H1 (cell line): ENCODE data around the gene GRIP1. TPM values are rescaled to one million over a fixed set of nuclear protein-coding genes. Genes with fewer than 3 reads are reported as not detected.

ENCODE experiments used
- CTCF ChIA-PET: fragments of 300-600 bp; sonication (Branson Sonifier 250); formaldehyde crosslinking; loops from one replicate; lab custom pipeline; 2021; ENCODE audit not compliant: partially characterized antibody; lab: Charles Lee
- POLR2A ChIA-PET: fragments of 300-600 bp; sonication (Branson Sonifier 250); formaldehyde crosslinking; loops from one replicate; lab custom pipeline; 2021; ENCODE audit warnings: inconsistent platforms; ENCODE audit not compliant: partially characterized antibody; lab: Charles Lee
- DNase-seq, 2 experiments: peaks; one replicate each; pipeline versions ENCODE4 v3.0.0 to v3.0.0-alpha.2; 2010 to 2022; ENCODE audit warnings: low spot score in 2 of 2, low read depth in 1 of 2, mixed read lengths in 1 of 2
- FAIRE-seq: peaks from 2 replicates; lab custom pipeline; 2011; peaks lifted over from hg19 to GRCh38; lab: Jason Lieb, UNC
- H2AFZ ChIP-seq: 2 replicates; pipeline ENCODE4 v1.8.1; 2012; ENCODE audit warnings: low read length, inconsistent platforms
- H2AK5ac ChIP-seq: 2 replicates; pipeline ENCODE4 v1.6.1; 2013; ENCODE audit warnings: low read depth, low read length
- H2BK120ac ChIP-seq: replicated peaks from 2 replicates; pipeline ENCODE3; 2013; ENCODE audit warnings: low read depth, low read length, inconsistent platforms
- H2BK12ac ChIP-seq: 2 replicates; pipeline ENCODE4 v1.6.1; 2013; ENCODE audit warnings: low read depth, low read length
- H2BK15ac ChIP-seq: 2 replicates; pipeline ENCODE4 v1.6.1; 2013; ENCODE audit warnings: low read length
- H2BK20ac ChIP-seq: 2 replicates; pipeline ENCODE4 v1.6.1; 2013; ENCODE audit warnings: low read length
- H2BK5ac ChIP-seq: 2 replicates; pipeline ENCODE4 v1.6.1; 2013; ENCODE audit warnings: low read depth, low read length
- H3K14ac ChIP-seq: 2 replicates; pipeline ENCODE4 v1.6.1; 2013; ENCODE audit warnings: inconsistent platforms; ENCODE audit not compliant: insufficient read length
- H3K18ac ChIP-seq: 2 replicates; pipeline ENCODE4 v1.6.1; 2013; ENCODE audit warnings: low read length; ENCODE audit errors: extremely low read depth
- H3K23ac ChIP-seq: 2 replicates; pipeline ENCODE4 v1.6.1; 2013; ENCODE audit warnings: inconsistent platforms; ENCODE audit not compliant: insufficient read length
- H3K23me2 ChIP-seq: 2 replicates; pipeline ENCODE4 v1.6.1; 2013; ENCODE audit warnings: low read depth, low read length
- H3K27ac ChIP-seq: 2 replicates; pipeline ENCODE4 v1.6.1; 2011; ENCODE audit warnings: low read depth, low read length, inconsistent platforms
- H3K27me3 ChIP-seq, 4 experiments: replicated peaks in 1 of 4; 1 replicate in 1 of 4; 2 replicates in 3 of 4; pipeline versions ENCODE4 v1.6.1 to v1.8.1; 2011 to 2013; ENCODE audit warnings: low read length in 3 of 4, mild to moderate bottlenecking in 3 of 4, inconsistent platforms in 2 of 4, mixed read lengths in 2 of 4, moderate library complexity in 1 of 4; ENCODE audit not compliant: control insufficient read depth in 3 of 4, insufficient read depth in 3 of 4; ENCODE audit errors: extremely low read depth in 1 of 4
- H3K36me3 ChIP-seq, 4 experiments: 2 replicates each; pipeline versions ENCODE4 v1.6.1 to v1.8.1; 2011 to 2013; ENCODE audit warnings: mild to moderate bottlenecking in 4 of 4, low read length in 3 of 4, moderate library complexity in 2 of 4, control low read depth in 1 of 4, inconsistent platforms in 1 of 4; ENCODE audit not compliant: insufficient read depth in 4 of 4, control insufficient read depth in 2 of 4
- H3K4ac ChIP-seq: replicated peaks from 2 replicates; pipeline ENCODE3; 2013; ENCODE audit warnings: low read length, low read depth, mixed read lengths, inconsistent platforms; ENCODE audit not compliant: insufficient read length
- H3K4me1 ChIP-seq, 4 experiments: replicated peaks in 1 of 4; 1 replicate in 1 of 4; 2 replicates in 3 of 4; pipeline versions ENCODE4 v1.6.1 to v1.8.1; 2011 to 2013; ENCODE audit warnings: low read length in 3 of 4, inconsistent platforms in 2 of 4, mixed read lengths in 1 of 4; ENCODE audit not compliant: insufficient read depth in 4 of 4, control insufficient read depth in 3 of 4
- H3K4me2 ChIP-seq, 2 experiments: 2 replicates each; pipeline versions ENCODE4 v1.6.1 to v1.8.1; 2011 to 2013; ENCODE audit warnings: low read depth in 2 of 2, low read length in 2 of 2, control low read depth in 1 of 2, inconsistent platforms in 1 of 2, mild to moderate bottlenecking in 1 of 2; ENCODE audit not compliant: insufficient read depth in 1 of 2
- H3K4me3 ChIP-seq, 4 experiments: fragments of 200-600, 300-600 bp in 1 of 4; sonication (generic), shearing (Covaris generic), sonication (Bioruptor Twin) in 1 of 4; 2 replicates each; pipeline versions ENCODE4 v1.5.1 to v1.8.1; 2011 to 2016; ENCODE audit warnings: low read length in 4 of 4, low read depth in 3 of 4, control low read depth in 2 of 4, inconsistent platforms in 2 of 4, mild to moderate bottlenecking in 2 of 4, mixed read lengths in 1 of 4, moderate library complexity in 1 of 4; ENCODE audit not compliant: insufficient read depth in 2 of 4; ENCODE audit errors: extremely low read depth in 1 of 4
- H3K56ac ChIP-seq: replicated peaks from 2 replicates; pipeline ENCODE3; 2013; ENCODE audit warnings: low read depth, mild to moderate bottlenecking, mixed read lengths, low read length, inconsistent platforms; ENCODE audit not compliant: insufficient read length
- H3K79me1 ChIP-seq: 2 replicates; pipeline ENCODE4 v1.6.1; 2013; ENCODE audit warnings: low read depth, low read length, control low read depth
- H3K79me2 ChIP-seq, 2 experiments: 2 replicates each; pipeline versions ENCODE4 v1.6.1 to v1.8.1; 2012 to 2013; ENCODE audit warnings: low read length in 2 of 2, mild to moderate bottlenecking in 2 of 2, inconsistent platforms in 1 of 2; ENCODE audit not compliant: insufficient read depth in 2 of 2, control insufficient read depth in 1 of 2
- H3K9ac ChIP-seq, 4 experiments: replicated peaks in 1 of 4; 1 replicate in 1 of 4; 2 replicates in 3 of 4; pipeline versions ENCODE4 v1.6.1 to v1.8.1; 2011 to 2013; ENCODE audit warnings: low read depth in 3 of 4, low read length in 3 of 4, control low read depth in 2 of 4, mild to moderate bottlenecking in 2 of 4, moderate library complexity in 2 of 4, inconsistent platforms in 1 of 4; ENCODE audit errors: extremely low read depth in 1 of 4
- H3K9me3 ChIP-seq, 2 experiments: 2 replicates each; pipeline versions ENCODE4 v1.6.1 to v1.8.1; 2012 to 2013; ENCODE audit warnings: mild to moderate bottlenecking in 2 of 2, moderate library complexity in 2 of 2, control low read depth in 1 of 2, inconsistent platforms in 1 of 2, low read depth in 1 of 2, low read length in 1 of 2, mixed read lengths in 1 of 2; ENCODE audit not compliant: insufficient read depth in 2 of 2
- H4K20me1 ChIP-seq, 2 experiments: replicated peaks in 1 of 2; 2 replicates each; pipeline versions ENCODE3 to v1.8.1; 2011 to 2013; ENCODE audit warnings: inconsistent platforms in 2 of 2, low read length in 2 of 2, mild to moderate bottlenecking in 1 of 2; ENCODE audit not compliant: insufficient read depth in 2 of 2, control insufficient read depth in 1 of 2
- H4K5ac ChIP-seq: 2 replicates; pipeline ENCODE4 v1.6.1; 2013; ENCODE audit warnings: low read length, low read depth, mixed read lengths, inconsistent platforms; ENCODE audit not compliant: insufficient read length
- H4K8ac ChIP-seq: 2 replicates; pipeline ENCODE4 v1.8.0; 2013; ENCODE audit warnings: mild to moderate bottlenecking, moderate library complexity, low read length, inconsistent platforms; ENCODE audit not compliant: insufficient read depth; ENCODE audit errors: extremely low read depth
- H4K91ac ChIP-seq: replicated peaks from 2 replicates; pipeline ENCODE3; 2013; ENCODE audit warnings: low read length, mixed read lengths, inconsistent platforms; ENCODE audit not compliant: insufficient read length
- ATF3 ChIP-seq: IDR thresholded peaks from 2 replicates; pipeline ENCODE4 v1.6.1; 2011; ENCODE audit warnings: low read depth, mild to moderate bottlenecking, low read length; ENCODE audit not compliant: insufficient read depth
- CBX5 ChIP-seq: fragments of 300-800, 300-1000 bp; sonication (generic); IDR thresholded peaks from 2 replicates; pipeline ENCODE4 v1.7.1; 2016; ENCODE audit warnings: antibody characterized with exemption, low read length, low read depth
- JUND ChIP-seq: IDR thresholded peaks from 2 replicates; pipeline ENCODE4 v1.6.1; 2011; ENCODE audit warnings: mild to moderate bottlenecking, improper control_type of control experiment, low read length
- KDM1A ChIP-seq: fragments of 200-600, 300-600 bp; sonication (generic); IDR thresholded peaks from 2 replicates; pipeline ENCODE4 v1.7.1; 2016; ENCODE audit warnings: mild to moderate bottlenecking, low read length, borderline replicate concordance
- KDM4A ChIP-seq: IDR thresholded peaks from one replicate; pipeline ENCODE4 v1.7.1; 2012; ENCODE audit warnings: low read depth, mild to moderate bottlenecking, moderate library complexity, low read length, inconsistent platforms; ENCODE audit not compliant: severe bottlenecking
- NRF1 ChIP-seq: IDR thresholded peaks from 2 replicates; pipeline ENCODE4 v1.6.1; 2011; ENCODE audit warnings: mild to moderate bottlenecking, low read depth, low read length, improper control_type of control experiment
- RBBP5 ChIP-seq: IDR thresholded peaks from 2 replicates; pipeline ENCODE4 v1.7.1; 2012; ENCODE audit warnings: low read depth, mild to moderate bottlenecking, inconsistent platforms, low read length, moderate library complexity, borderline replicate concordance
- SP2 ChIP-seq: IDR thresholded peaks from 2 replicates; pipeline ENCODE4 v1.6.1; 2012; ENCODE audit warnings: mild to moderate bottlenecking, low read length, inconsistent platforms
- SP4 ChIP-seq: IDR thresholded peaks from 2 replicates; pipeline ENCODE4 v1.6.1; 2012; ENCODE audit warnings: low read length, inconsistent platforms
- SUZ12 ChIP-seq: fragments of 200-600 bp; sonication (generic); IDR thresholded peaks from 2 replicates; pipeline ENCODE4 v1.6.1; 2012; ENCODE audit warnings: mild to moderate bottlenecking, inconsistent platforms, low read length, moderate library complexity, mixed read lengths
- TCF12 ChIP-seq: IDR thresholded peaks from 2 replicates; pipeline ENCODE4 v1.6.1; 2011; ENCODE audit warnings: low read depth, mild to moderate bottlenecking, low read length
- WGBS, 2 experiments: shearing (Covaris generic) in 1 of 2; methylation state at CpG; one replicate each; pipeline versions ENCODE4 v1.1.6 to v1.1.7; 2013 to 2015; ENCODE audit warnings: low lambda C conversion rate in 2 of 2, mixed read lengths in 2 of 2, inconsistent platforms in 1 of 2, low coverage in 1 of 2, missing lambda C conversion rate in 1 of 2; ENCODE audit not compliant: insufficient replicate concordance in 2 of 2, insufficient coverage in 1 of 2, insufficient read length in 1 of 2; ENCODE audit errors: extremely low coverage in 1 of 2, missing lambda C conversion rate in 1 of 2; 5-methylcytosine and 5-hydroxymethylcytosine counted together
- polyA plus RNA-seq, 7 experiments: library from polyadenylated mRNA; depleted of rRNA in 3 of 7; stranded (reverse) in 5 of 7; unstranded in 2 of 7; fragments of >200 nt in 5 of 7; fragments of 200-250 nt in 2 of 7; gene quantifications; 1 replicate in 5 of 7; 2 replicates in 1 of 7; 4 replicates in 1 of 7; pipeline versions ENCODE4 v1.2.1 to v1.2.3, GENCODE V29; 2011 to 2013; ENCODE audit warnings: missing spikeins in 2 of 7, mixed read lengths in 2 of 7
- total RNA-seq: library from RNA; stranded (reverse); fragmentation: NEBNext Ultra II Directional; extraction: Animal tissue kit (Norgen Biotek cat#: 25700); gene quantifications from 2 replicates; pipeline ENCODE4 v1.2.1, GENCODE V29; 2021

Gene GRIP1
- total and polyA plus RNA-seq, 2 of the 8 experiments (the other 6 are each of a cell fraction or from before 2014, with no cell fraction given): 4.5 to 27.3 TPM

GRCh38 chr12:66636771-66637170 is 42.1 kb downstream of the GRIP1 start:
- CTCF ChIA-PET: interaction anchor here (0.5 to 1.2 kb wide), 3 partner anchors 88 to 359 kb away, joined by 3 read pairs; no protein-coding TSS in a partner anchor
- Histone ChIP-seq H3K4me2 (no peak overlapping the region), H3K27ac (no peak overlapping the region), H3K23ac (no peak overlapping the region), H3K9me3 (no peaks in the 10 kb centered on the region), H3K79me1 (no peaks in the 10 kb centered on the region), H4K20me1 (peaks cover 0 to under 1% of the 10 kb centered on the region in 2 experiments), H3K27me3 (no peaks in the 10 kb centered on the region), H3K79me2 (no peaks in the 10 kb centered on the region), H3K4me3 (no peak overlapping the region), H3K4me1 (no peaks in the 10 kb centered on the region; a peak in 1 of 7 replicates), H3K18ac (no peak overlapping the region), H4K8ac (no peak overlapping the region)
- WGBS, 2 experiments: 91% methylated on average over 3 of the region's 3 CpGs; no CpG with 5 or more reads in 1 of the 2 experiments
- TF ChIP-seq NRF1: no peak
- no peak for TF ChIP-seq SP2
- TF ChIP-seq TCF12: no peak
- TF ChIP-seq SP4: no peak
- no peak for TF ChIP-seq CBX5
- TF ChIP-seq RBBP5: no peak
- no peak for TF ChIP-seq KDM1A
- TF ChIP-seq JUND: no peak
- no peak for TF ChIP-seq SUZ12
- TF ChIP-seq KDM4A: no peak
- no peak for TF ChIP-seq ATF3
- TF ChIP-seq, all 59 proteins: peak for 0
- H3K4ac ChIP-seq: no peak overlapping the region
- H2BK15ac ChIP-seq: no peak overlapping the region
- no peak overlapping the region for H2BK120ac ChIP-seq
- no peak overlapping the region for H2BK20ac ChIP-seq
- H2AK5ac ChIP-seq: no peak overlapping the region
- no peak overlapping the region for H3K14ac ChIP-seq
- DNase-seq (no peak), FAIRE-seq (no peak)
- H2BK5ac ChIP-seq: no peak overlapping the region
- no peak overlapping the region for H3K56ac ChIP-seq
- no peak overlapping the region for H3K9ac ChIP-seq
- no peaks in the 10 kb centered on the region for H3K36me3 ChIP-seq
- no peak overlapping the region for H4K5ac ChIP-seq
- no peak overlapping the region for H2AFZ ChIP-seq
- no peak overlapping the region for H2BK12ac ChIP-seq
- H4K91ac ChIP-seq: no peak overlapping the region
- POLR2A ChIA-PET: interaction anchor here (0.9 to 1.1 kb wide), 2 partner anchors 11 to 17 kb away, joined by 3 read pairs; no protein-coding TSS in a partner anchor
- H3K23me2 ChIP-seq: no peaks in the 10 kb centered on the region
